Esophagus muscularis mucosa (tissue), 3 donors: ENCODE data around the gene FAM120AOS.

Source experiments
- POLR2A ChIP-seq: fragments of 450-650 bp; IDR thresholded peaks from one replicate; pipeline ENCODE4 v1.6.1; 2017; ENCODE audit warnings: antibody characterized with exemption, moderate library complexity, mild to moderate bottlenecking, low read depth
- POLR2AphosphoS5 ChIP-seq, 2 donors: sonication (generic); formaldehyde crosslinking; IDR thresholded peaks; one replicate each; pipeline ENCODE4 v1.6.1; 2017; ENCODE audit warnings: antibody characterized with exemption in 2 of 2
- TF ChIP-seq, protein P1 (sequence below), 3 experiments: fragments of 200-600 bp in 2 of 3; fragments of 450-650 bp in 1 of 3; sonication (generic) in 2 of 3; IDR thresholded peaks; one replicate each; pipeline ENCODE4 v1.5.1; 2017 to 2019; ENCODE audit warnings: antibody characterized with exemption in 3 of 3, mild to moderate bottlenecking in 2 of 3, moderate library complexity in 1 of 3

DNA sequence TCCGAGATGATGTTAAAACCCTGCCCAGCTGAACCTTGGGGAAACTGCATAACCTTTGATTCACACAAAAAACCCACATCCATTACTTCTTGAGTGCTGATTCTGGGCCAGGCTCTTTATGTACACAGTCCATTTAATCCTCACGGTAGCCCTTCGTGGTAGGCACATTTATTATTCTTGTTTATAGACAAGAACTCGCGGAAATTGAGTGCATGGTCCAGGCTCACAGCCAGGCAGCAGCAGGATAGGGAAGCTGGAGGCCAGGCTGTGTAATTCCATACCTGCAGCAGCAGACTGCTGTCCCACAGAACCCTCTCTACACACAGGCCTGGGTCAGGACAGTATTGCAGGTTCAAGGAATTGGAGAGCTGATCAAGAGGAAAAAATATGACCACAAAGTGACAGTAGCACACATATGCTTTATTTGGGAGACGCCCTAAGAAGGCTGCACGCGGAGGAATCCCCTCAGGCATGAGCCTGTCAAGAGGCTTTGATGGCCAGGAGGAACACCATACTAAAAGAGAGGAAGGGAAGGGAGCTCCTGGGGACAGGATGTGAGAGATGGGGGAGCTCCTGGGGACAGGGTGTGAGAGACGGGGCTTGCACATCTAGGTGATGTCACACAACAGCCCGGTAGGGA lies 30.3 kb downstream of the FAM120AOS start:
- TF ChIP-seq, protein P1, sequence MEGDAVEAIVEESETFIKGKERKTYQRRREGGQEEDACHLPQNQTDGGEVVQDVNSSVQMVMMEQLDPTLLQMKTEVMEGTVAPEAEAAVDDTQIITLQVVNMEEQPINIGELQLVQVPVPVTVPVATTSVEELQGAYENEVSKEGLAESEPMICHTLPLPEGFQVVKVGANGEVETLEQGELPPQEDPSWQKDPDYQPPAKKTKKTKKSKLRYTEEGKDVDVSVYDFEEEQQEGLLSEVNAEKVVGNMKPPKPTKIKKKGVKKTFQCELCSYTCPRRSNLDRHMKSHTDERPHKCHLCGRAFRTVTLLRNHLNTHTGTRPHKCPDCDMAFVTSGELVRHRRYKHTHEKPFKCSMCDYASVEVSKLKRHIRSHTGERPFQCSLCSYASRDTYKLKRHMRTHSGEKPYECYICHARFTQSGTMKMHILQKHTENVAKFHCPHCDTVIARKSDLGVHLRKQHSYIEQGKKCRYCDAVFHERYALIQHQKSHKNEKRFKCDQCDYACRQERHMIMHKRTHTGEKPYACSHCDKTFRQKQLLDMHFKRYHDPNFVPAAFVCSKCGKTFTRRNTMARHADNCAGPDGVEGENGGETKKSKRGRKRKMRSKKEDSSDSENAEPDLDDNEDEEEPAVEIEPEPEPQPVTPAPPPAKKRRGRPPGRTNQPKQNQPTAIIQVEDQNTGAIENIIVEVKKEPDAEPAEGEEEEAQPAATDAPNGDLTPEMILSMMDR (IDR thresholded peaks at IDR 0.05) = no peak
- no peak for TF ChIP-seq POLR2AphosphoS5 (IDR thresholded peaks at IDR 0.05)
- TF ChIP-seq POLR2A = no peak
